Ishikawa (cell line): Measurements from ENCODE around the gene LANCL1.

Experiments used
- CEBPB ChIP-seq: IDR thresholded peaks from 2 replicates; pipeline ENCODE4 v1.6.1; 2012
- CREB1 ChIP-seq: IDR thresholded peaks from 2 replicates; pipeline ENCODE4 v1.6.1; 2012; ENCODE audit warnings: low read depth
- EGR1 ChIP-seq: IDR thresholded peaks from 2 replicates; pipeline ENCODE4 v1.6.1; 2012
- EP300 ChIP-seq: IDR thresholded peaks from 2 replicates; pipeline ENCODE4 v1.6.1; 2012; ENCODE audit warnings: borderline replicate concordance
- FOXM1 ChIP-seq: IDR thresholded peaks from 2 replicates; pipeline ENCODE4 v1.6.1; 2012; ENCODE audit warnings: low read depth, borderline replicate concordance
- NFIC ChIP-seq: IDR thresholded peaks from 2 replicates; pipeline ENCODE4 v1.6.1; 2012
- RAD21 ChIP-seq: IDR thresholded peaks from 2 replicates; pipeline ENCODE4 v1.6.1; 2012; ENCODE audit warnings: low read depth
- TAF1 ChIP-seq: IDR thresholded peaks from 2 replicates; pipeline ENCODE4 v1.6.1; 2012; ENCODE audit warnings: low read depth, mild to moderate bottlenecking
- TCF12 ChIP-seq: IDR thresholded peaks from 2 replicates; pipeline ENCODE4 v1.6.1; 2012; ENCODE audit warnings: low read depth
- TEAD4 ChIP-seq: IDR thresholded peaks from 2 replicates; pipeline ENCODE4 v1.6.1; 2012
- USF1 ChIP-seq: IDR thresholded peaks from 2 replicates; pipeline ENCODE4 v1.6.1; 2012
- YY1 ChIP-seq: IDR thresholded peaks from 2 replicates; pipeline ENCODE4 v1.6.1; 2012; ENCODE audit warnings: low read depth
- ZBTB7A ChIP-seq: IDR thresholded peaks from 2 replicates; pipeline ENCODE4 v1.6.1; 2012; ENCODE audit warnings: low read depth
- TF ChIP-seq, protein P1 (sequence below): IDR thresholded peaks from 2 replicates; pipeline ENCODE4 v1.6.1; 2012
- TF ChIP-seq, protein P2 (sequence below): IDR thresholded peaks from 2 replicates; pipeline ENCODE4 v1.6.1; 2012; ENCODE audit warnings: low read depth, mild to moderate bottlenecking

Gene LANCL1

GRCh38 chr2:210475706-210476105 is 853 bp downstream of the LANCL1 start:
- TF ChIP-seq FOXM1 (no peak), TCF12 (no peak), ZBTB7A (no peak)

DNA sequence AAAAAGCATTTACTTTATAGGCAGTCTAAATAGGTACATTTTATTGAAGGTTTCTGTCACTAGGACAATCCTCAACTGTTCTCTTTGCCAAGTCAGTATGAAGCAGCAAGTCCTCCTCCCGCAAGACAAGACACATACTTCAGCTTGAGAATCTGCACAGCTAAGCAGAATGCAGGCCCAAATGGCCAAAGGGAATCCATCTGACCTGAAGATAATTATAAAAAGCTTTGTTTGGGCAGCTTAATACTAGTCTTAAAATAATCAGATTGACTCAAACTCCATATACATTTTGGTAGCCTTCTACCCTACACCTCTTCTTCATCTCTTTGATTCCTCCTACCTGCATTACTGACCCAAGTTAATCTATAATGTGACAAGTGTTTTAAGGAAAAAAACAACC is 1.8 kb downstream of the LANCL1 start:
- TF ChIP-seq, protein P1, sequence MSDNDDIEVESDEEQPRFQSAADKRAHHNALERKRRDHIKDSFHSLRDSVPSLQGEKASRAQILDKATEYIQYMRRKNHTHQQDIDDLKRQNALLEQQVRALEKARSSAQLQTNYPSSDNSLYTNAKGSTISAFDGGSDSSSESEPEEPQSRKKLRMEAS = no peak
- no peak for TF ChIP-seq CEBPB
- TF ChIP-seq NFIC = no peak
- TF ChIP-seq TAF1 = no peak
- TF ChIP-seq CREB1 = no peak
- no peak for TF ChIP-seq ZBTB7A
- no peak for TF ChIP-seq EGR1
- TF ChIP-seq TCF12 = no peak
- no peak for TF ChIP-seq TEAD4
- no peak for TF ChIP-seq USF1
- TF ChIP-seq RAD21 = no peak
- TF ChIP-seq YY1 = no peak
- no peak for TF ChIP-seq EP300
- TF ChIP-seq, protein P2, sequence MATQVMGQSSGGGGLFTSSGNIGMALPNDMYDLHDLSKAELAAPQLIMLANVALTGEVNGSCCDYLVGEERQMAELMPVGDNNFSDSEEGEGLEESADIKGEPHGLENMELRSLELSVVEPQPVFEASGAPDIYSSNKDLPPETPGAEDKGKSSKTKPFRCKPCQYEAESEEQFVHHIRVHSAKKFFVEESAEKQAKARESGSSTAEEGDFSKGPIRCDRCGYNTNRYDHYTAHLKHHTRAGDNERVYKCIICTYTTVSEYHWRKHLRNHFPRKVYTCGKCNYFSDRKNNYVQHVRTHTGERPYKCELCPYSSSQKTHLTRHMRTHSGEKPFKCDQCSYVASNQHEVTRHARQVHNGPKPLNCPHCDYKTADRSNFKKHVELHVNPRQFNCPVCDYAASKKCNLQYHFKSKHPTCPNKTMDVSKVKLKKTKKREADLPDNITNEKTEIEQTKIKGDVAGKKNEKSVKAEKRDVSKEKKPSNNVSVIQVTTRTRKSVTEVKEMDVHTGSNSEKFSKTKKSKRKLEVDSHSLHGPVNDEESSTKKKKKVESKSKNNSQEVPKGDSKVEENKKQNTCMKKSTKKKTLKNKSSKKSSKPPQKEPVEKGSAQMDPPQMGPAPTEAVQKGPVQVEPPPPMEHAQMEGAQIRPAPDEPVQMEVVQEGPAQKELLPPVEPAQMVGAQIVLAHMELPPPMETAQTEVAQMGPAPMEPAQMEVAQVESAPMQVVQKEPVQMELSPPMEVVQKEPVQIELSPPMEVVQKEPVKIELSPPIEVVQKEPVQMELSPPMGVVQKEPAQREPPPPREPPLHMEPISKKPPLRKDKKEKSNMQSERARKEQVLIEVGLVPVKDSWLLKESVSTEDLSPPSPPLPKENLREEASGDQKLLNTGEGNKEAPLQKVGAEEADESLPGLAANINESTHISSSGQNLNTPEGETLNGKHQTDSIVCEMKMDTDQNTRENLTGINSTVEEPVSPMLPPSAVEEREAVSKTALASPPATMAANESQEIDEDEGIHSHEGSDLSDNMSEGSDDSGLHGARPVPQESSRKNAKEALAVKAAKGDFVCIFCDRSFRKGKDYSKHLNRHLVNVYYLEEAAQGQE = no peak
- TF ChIP-seq FOXM1 = no peak

DNA sequence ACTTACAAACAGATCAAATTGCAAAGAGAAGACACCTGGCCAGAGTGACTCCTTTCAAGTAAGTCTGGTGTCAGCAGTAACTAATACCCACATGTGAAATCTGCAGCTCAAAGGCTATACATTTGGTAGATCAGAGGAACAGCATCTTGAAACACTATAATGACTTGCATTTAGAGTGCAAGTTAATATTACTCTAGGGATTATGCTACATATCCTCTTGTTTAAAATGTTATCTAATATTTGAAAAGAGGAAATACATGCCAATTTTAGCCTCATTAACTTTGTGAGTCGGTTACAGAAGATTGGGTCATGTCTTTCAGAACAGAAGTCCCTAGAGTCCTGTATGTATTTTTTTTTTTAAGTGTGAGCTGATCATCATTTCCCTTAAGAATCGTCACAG is 15.2 kb downstream of the LANCL1 start:
- TF ChIP-seq EGR1 (no peak), FOXM1 (no peak)

- TF ChIP-seq TAF1 = no peak
- TF ChIP-seq, protein P2 = no peak
- TF ChIP-seq CEBPB = no peak
- TF ChIP-seq RAD21 = no peak
These were observed 16.0 kb downstream of the LANCL1 start for GRCh38 chr2:210460322-210461227.

DNA sequence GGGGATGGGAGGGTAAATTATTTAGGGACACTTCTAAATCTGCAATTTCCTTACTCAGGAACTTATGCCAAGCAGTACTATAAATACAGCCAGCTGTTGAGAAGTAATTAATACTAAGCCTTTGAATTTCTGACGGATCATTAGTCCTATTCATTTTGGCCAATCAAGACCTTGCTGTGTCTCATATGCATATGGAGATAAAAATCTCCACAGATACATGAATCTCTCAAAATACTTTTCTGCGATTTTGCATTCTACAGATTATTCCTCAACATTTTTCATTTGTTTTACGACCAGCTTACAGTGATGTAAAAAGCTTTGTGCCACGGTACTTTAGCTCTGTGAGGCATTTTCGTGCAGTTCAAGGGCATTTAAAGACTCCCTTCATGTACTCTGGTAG is 16.7 kb downstream of the LANCL1 start:
- TF ChIP-seq CREB1 = no peak
- no peak for TF ChIP-seq NFIC
- no peak for TF ChIP-seq TAF1
- TF ChIP-seq CEBPB = no peak
- TF ChIP-seq USF1 = no peak
- TF ChIP-seq TEAD4 = no peak
- TF ChIP-seq, protein P1 = no peak
- TF ChIP-seq YY1 = no peak
- no peak for TF ChIP-seq FOXM1
- TF ChIP-seq, protein P2 = no peak
